Neuronal stem cell (in vitro differentiated cells): ENCODE measurements around the gene STX4.

Experiments
- DNase-seq: peaks from one replicate; pipeline ENCODE4 v3.0.0-alpha.2; 2013; ENCODE audit warnings: low spot score
- H2AFZ ChIP-seq: one replicate; pipeline ENCODE4 v1.6.1; 2013; ENCODE audit warnings: mild to moderate bottlenecking, low read length, inconsistent platforms
- H2AK5ac ChIP-seq: 2 replicates; pipeline ENCODE4 v1.6.1; 2013; ENCODE audit warnings: low read depth, mild to moderate bottlenecking, inconsistent platforms, low read length, moderate library complexity, mixed read lengths
- H2BK120ac ChIP-seq: 2 replicates; pipeline ENCODE4 v1.6.1; 2013; ENCODE audit warnings: low read depth, mild to moderate bottlenecking, inconsistent platforms, low read length, moderate library complexity, mixed read lengths
- H2BK12ac ChIP-seq: one replicate; pipeline ENCODE4 v1.6.1; 2013; ENCODE audit warnings: low read length, inconsistent platforms
- H2BK15ac ChIP-seq: 2 replicates; pipeline ENCODE4 v1.6.1; 2013; ENCODE audit warnings: mild to moderate bottlenecking, low read length, inconsistent platforms, mixed read lengths
- H2BK5ac ChIP-seq: one replicate; pipeline ENCODE4 v1.6.1; 2013; ENCODE audit warnings: inconsistent platforms, mild to moderate bottlenecking, low read length, moderate library complexity
- H3K14ac ChIP-seq: one replicate; pipeline ENCODE4 v1.6.1; 2013; ENCODE audit warnings: low read length, inconsistent platforms
- H3K18ac ChIP-seq: 2 replicates; pipeline ENCODE4 v1.6.1; 2013; ENCODE audit warnings: low read length, inconsistent platforms
- H3K23ac ChIP-seq: 2 replicates; pipeline ENCODE4 v1.6.1; 2013; ENCODE audit warnings: low read depth, mild to moderate bottlenecking, mixed read lengths, low read length, inconsistent platforms; ENCODE audit not compliant: poor library complexity
- H3K27ac ChIP-seq: replicated peaks from 3 replicates; pipeline ENCODE4 v1.5.1; 2013; ENCODE audit warnings: low read length, inconsistent platforms
- H3K27me3 ChIP-seq, 3 experiments: 2 replicates each; pipeline ENCODE4 v1.6.1; 2013; ENCODE audit warnings: low read length in 3 of 3, mild to moderate bottlenecking in 2 of 3, inconsistent platforms in 1 of 3, low read depth in 1 of 3, mixed read lengths in 1 of 3, moderate library complexity in 1 of 3; ENCODE audit not compliant: control insufficient read depth in 3 of 3, insufficient read depth in 3 of 3
- H3K36me3 ChIP-seq, 2 donors: replicated peaks in 1 of 2; 2 replicates each; pipeline ENCODE4 v1.6.1; 2013; ENCODE audit warnings: low read length in 2 of 2; ENCODE audit not compliant: control insufficient read depth in 2 of 2, insufficient read depth in 2 of 2
- H3K4ac ChIP-seq: 2 replicates; pipeline ENCODE4 v1.6.1; 2013; ENCODE audit warnings: inconsistent platforms, mild to moderate bottlenecking, low read length, moderate library complexity
- H3K4me1 ChIP-seq, 2 donors: 1 replicate in 1 of 2; 2 replicates in 1 of 2; pipeline ENCODE4 v1.6.1; 2013; ENCODE audit warnings: low read length in 2 of 2, low read depth in 1 of 2; ENCODE audit not compliant: control insufficient read depth in 2 of 2, insufficient read depth in 1 of 2
- H3K4me2 ChIP-seq: one replicate; pipeline ENCODE4 v1.6.1; 2013; ENCODE audit warnings: mild to moderate bottlenecking, low read length, inconsistent platforms; ENCODE audit not compliant: insufficient read depth, poor library complexity, severe bottlenecking
- H3K4me3 ChIP-seq, 2 donors: 2 replicates each; pipeline ENCODE4 v1.5.1; 2013; ENCODE audit warnings: low read length in 2 of 2, mild to moderate bottlenecking in 2 of 2, inconsistent platforms in 1 of 2, moderate library complexity in 1 of 2
- H3K79me1 ChIP-seq: one replicate; pipeline ENCODE4 v1.6.1; 2013; ENCODE audit warnings: low read depth, mild to moderate bottlenecking, inconsistent platforms, low read length, moderate library complexity
- H3K9ac ChIP-seq: one replicate; pipeline ENCODE4 v1.6.1; 2013; ENCODE audit warnings: mild to moderate bottlenecking, low read depth, low read length, inconsistent platforms; ENCODE audit not compliant: poor library complexity
- H3K9me3 ChIP-seq, 2 donors: replicated peaks in 1 of 2; 2 replicates each; pipeline versions ENCODE3 to v1.6.1; 2013; ENCODE audit warnings: low read length in 2 of 2, mild to moderate bottlenecking in 2 of 2, inconsistent platforms in 1 of 2, low read depth in 1 of 2, mixed read lengths in 1 of 2, moderate library complexity in 1 of 2; ENCODE audit not compliant: control insufficient read depth in 2 of 2, insufficient read depth in 1 of 2
- H4K8ac ChIP-seq: one replicate; pipeline ENCODE4 v1.6.1; 2013; ENCODE audit warnings: low read depth, mild to moderate bottlenecking, inconsistent platforms, low read length, moderate library complexity
- H4K91ac ChIP-seq: one replicate; pipeline ENCODE4 v1.6.1; 2013; ENCODE audit warnings: low read length, low read depth, mild to moderate bottlenecking, inconsistent platforms; ENCODE audit not compliant: poor library complexity
- WGBS, 2 donors: extraction: QIAGEN DNeasy Blood & Tissue Kit; methylation state at CpG; one replicate each; pipeline ENCODE4 v1.1.7; 2013; ENCODE audit warnings: missing lambda C conversion rate in 2 of 2, mixed read lengths in 1 of 2; ENCODE audit not compliant: insufficient read length in 2 of 2, insufficient replicate concordance in 1 of 2; ENCODE audit errors: extremely low coverage in 2 of 2; 5-methylcytosine and 5-hydroxymethylcytosine counted together

Gene STX4

GRCh38 chr16:31082368-31083045 lies 49.1 kb downstream of the STX4 start:
- Histone ChIP-seq H3K4ac (no peak overlapping the region), H3K36me3 (peaks cover 55 to 80% of the 10 kb centered on the region in 2 donors), H3K4me2 (no peak overlapping the region), H3K9ac (no peak overlapping the region), H3K18ac (no peak overlapping the region), H4K91ac (no peak overlapping the region), H2BK5ac (no peak overlapping the region), H3K23ac (no peak overlapping the region), H3K27ac (no peak overlapping the region), H3K79me1 (peaks cover 20% of the 10 kb centered on the region), H3K27me3 (no peaks in the 10 kb centered on the region), H2AK5ac (no peak overlapping the region), H3K4me3 (no peak overlapping the region), H2BK12ac (no peak overlapping the region), H3K9me3 (no peaks in the 10 kb centered on the region), H3K4me1 (no peaks in the 10 kb centered on the region), H2BK120ac (no peak overlapping the region), H4K8ac (no peak overlapping the region), H2BK15ac (no peak overlapping the region), H2AFZ (no peak overlapping the region), H3K14ac (no peak overlapping the region)
- no CpG with 5 or more reads among the region's 14 CpGs for WGBS, 2 donors
- no peak for DNase-seq

GRCh38 chr16:31083081-31083480 lies 49.7 kb downstream of the STX4 start:
- Histone ChIP-seq H3K4me1 (no peaks in the 10 kb centered on the region), H4K8ac (no peak overlapping the region), H2BK5ac (no peak overlapping the region), H2BK12ac (no peak overlapping the region), H3K4ac (no peak overlapping the region), H3K36me3 (peaks cover 49 to 74% of the 10 kb centered on the region in 2 donors), H3K14ac (no peak overlapping the region), H3K18ac (no peak overlapping the region), H2BK120ac (no peak overlapping the region), H2AK5ac (no peak overlapping the region), H3K4me2 (no peak overlapping the region), H3K79me1 (peaks cover 18% of the 10 kb centered on the region), H3K9ac (no peak overlapping the region), H3K9me3 (no peaks in the 10 kb centered on the region), H2AFZ (no peak overlapping the region), H3K27me3 (no peaks in the 10 kb centered on the region), H4K91ac (no peak overlapping the region), H3K23ac (no peak overlapping the region), H3K27ac (no peak overlapping the region), H3K4me3 (no peak overlapping the region), H2BK15ac (no peak overlapping the region)
- no peak for DNase-seq
- no CpG with 5 or more reads among the region's 9 CpGs for WGBS, 2 donors

DNA sequence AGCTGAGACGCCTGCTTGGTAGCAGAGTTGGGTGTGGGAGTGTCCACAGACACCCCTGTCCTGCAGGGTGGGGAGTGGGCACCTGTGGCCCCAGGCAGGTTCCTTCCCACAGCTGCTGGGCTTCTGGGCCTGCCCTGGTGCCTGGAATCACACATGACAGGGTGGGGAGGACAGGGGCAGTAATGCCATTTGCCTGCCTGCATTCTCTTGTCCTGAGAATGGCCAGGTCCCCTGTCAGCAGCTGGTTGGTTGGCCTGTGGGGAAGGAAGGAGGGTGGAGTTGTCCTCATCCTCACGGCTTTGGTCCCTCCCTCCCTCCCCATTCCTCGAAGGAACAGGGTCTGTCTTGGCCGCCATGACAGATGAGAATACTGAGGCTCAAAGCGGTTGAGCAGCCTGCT lies 50.2 kb downstream of the STX4 start:
- no CpG with 5 or more reads among the region's 5 CpGs for whole genome bisulfite sequencing, 2 donors
- Histone ChIP-seq H3K23ac (no peak overlapping the region), H2AK5ac (no peak overlapping the region), H2BK120ac (no peak overlapping the region), H2BK5ac (no peak overlapping the region), H4K91ac (no peak overlapping the region), H3K9me3 (no peaks in the 10 kb centered on the region), H2AFZ (no peak overlapping the region), H3K14ac (no peak overlapping the region), H2BK12ac (no peak overlapping the region), H3K79me1 (peaks cover 18% of the 10 kb centered on the region), H3K4me1 (no peaks in the 10 kb centered on the region), H3K36me3 (peaks cover 47 to 69% of the 10 kb centered on the region in 2 donors), H2BK15ac (no peak overlapping the region), H3K27me3 (no peaks in the 10 kb centered on the region), H3K4ac (no peak overlapping the region), H3K27ac (no peak overlapping the region), H4K8ac (no peak overlapping the region), H3K18ac (no peak overlapping the region), H3K9ac (peak overlapping the region; percentile 63), H3K4me2 (no peak overlapping the region), H3K4me3 (no peak overlapping the region)
- DNase-seq, result no peak

GRCh38 chr16:31083981-31084380 lies 50.6 kb downstream of the STX4 start:
- no peak overlapping the region for H4K8ac ChIP-seq
- no peak overlapping the region for H2AK5ac ChIP-seq
- no peak overlapping the region for H3K14ac ChIP-seq
- H3K9me3 ChIP-seq, result no peaks in the 10 kb centered on the region
- no peak overlapping the region for H3K18ac ChIP-seq
- H2BK120ac ChIP-seq, result no peak overlapping the region
- H3K23ac ChIP-seq, result no peak overlapping the region
- H3K27me3 ChIP-seq, result no peaks in the 10 kb centered on the region
- no peak overlapping the region for H3K4me2 ChIP-seq
- no CpG with 5 or more reads among the region's 13 CpGs for WGBS, 2 donors
- H3K4ac ChIP-seq, result no peak overlapping the region
- H3K36me3 ChIP-seq, result peaks cover 43 to 67% of the 10 kb centered on the region in 2 donors
- no peak overlapping the region for H2BK15ac ChIP-seq
- no peak overlapping the region for H2BK5ac ChIP-seq
- no peak for DNase-seq
- H2BK12ac ChIP-seq, result no peak overlapping the region
- H3K27ac ChIP-seq, result no peak overlapping the region
- H2AFZ ChIP-seq, result no peak overlapping the region
- H4K91ac ChIP-seq, result no peak overlapping the region
- no peaks in the 10 kb centered on the region for H3K4me1 ChIP-seq
- no peak overlapping the region for H3K9ac ChIP-seq
- H3K79me1 ChIP-seq, result peaks cover 18% of the 10 kb centered on the region
- H3K4me3 ChIP-seq, result no peak overlapping the region
